Posterior vena cava (tissue), 2 donors: ENCODE results near the gene TRIML1. TPM values are rescaled to one million over a fixed set of nuclear protein-coding genes. Genes with fewer than 3 reads are reported as not detected.
"Not testable (repeated sequence)": the region's sequence is repeated elsewhere in the genome, so short reads cannot be mapped to it uniquely, and the experiment has no call there.

ENCODE experiments used
- DNase-seq: peaks from one replicate; pipeline ENCODE4 v3.0.0-alpha.2; 2020; ENCODE audit warnings: low spot score
- intact Hi-C, 2 donors: fragments of 100-400 bp; cut with DNase I; formaldehyde crosslinking; loops; one replicate each; pipeline versions ENCODE4 v1.14.1 to v1.14.2; 2022 to 2023
- total RNA-seq, 2 donors: library from RNA; stranded (reverse); fragmentation: NEBNext Ultra II Directional; extraction: Animal tissue kit (Norgen Biotek cat#: 25700); gene quantifications; one replicate each; pipeline ENCODE4 v1.2.1, GENCODE V29; 2021
- donor health status: DM: yes; HTN: yes; CAD: no.
- donor health status: DM: yes; HTN: yes; CAD: no.

Gene TRIML1
- total RNA-seq, 2 donors from 2014 or later, result not detected

GRCh38 chr4:188145601-188146000, 6.4 kb downstream of the TRIML1 start:
- intact Hi-C loops, result no loop called here
- no peak for DNase-seq

DNA sequence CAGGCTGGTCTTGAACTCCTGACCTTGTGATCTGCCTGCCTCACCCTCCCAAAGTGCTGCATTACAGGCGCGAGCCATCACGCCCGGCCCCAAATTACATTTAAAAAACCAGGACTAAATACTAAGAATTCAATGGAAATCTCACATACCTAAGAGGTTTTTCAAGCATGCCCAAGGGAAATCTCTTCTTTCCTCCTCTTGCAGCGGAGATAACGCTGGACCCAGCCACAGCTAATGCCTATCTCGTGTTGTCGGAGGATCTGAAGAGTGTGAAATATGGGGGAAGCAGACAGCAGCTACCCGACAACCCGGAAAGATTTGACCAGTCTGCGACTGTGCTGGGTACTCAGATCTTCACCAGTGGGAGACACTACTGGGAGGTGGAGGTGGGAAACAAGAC, 7.4 kb downstream of the TRIML1 start:
- no peak for DNase-seq
- intact Hi-C loops, result no loop called here

GRCh38 chr4:188147176-188147575, 7.9 kb downstream of the TRIML1 start:
- intact Hi-C loops, result no loop called here
- no peak for DNase-seq

- no peak for DNase-seq
- intact Hi-C loops, result no loop called here
These were observed 8.5 kb downstream of the TRIML1 start for GRCh38 chr4:188147776-188148175.

- intact Hi-C loops, result no loop called here
- no peak for DNase-seq
These were observed 15.6 kb downstream of the TRIML1 start for GRCh38 chr4:188154668-188155405.

DNA sequence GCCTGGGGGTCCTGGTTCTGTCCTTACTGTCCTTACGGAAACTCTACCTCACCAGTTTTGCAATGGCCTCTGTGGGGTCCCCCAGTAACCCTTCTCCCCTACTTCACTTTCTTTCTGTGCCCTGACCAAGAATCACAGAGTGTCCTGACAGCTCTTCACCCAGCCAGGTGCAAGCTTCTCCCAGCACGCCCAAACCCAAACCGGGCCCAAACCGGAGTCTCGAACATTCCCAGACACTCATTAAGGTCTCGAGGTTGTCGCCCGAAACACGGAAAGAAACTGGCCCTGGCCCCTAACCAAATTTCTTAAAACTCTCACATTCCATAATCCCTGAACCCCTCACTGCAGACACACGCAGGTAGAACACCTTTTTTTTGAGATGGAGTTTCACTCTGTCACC, 19.1 kb downstream of the TRIML1 start:
- intact Hi-C loops, result no loop called here

DNA sequence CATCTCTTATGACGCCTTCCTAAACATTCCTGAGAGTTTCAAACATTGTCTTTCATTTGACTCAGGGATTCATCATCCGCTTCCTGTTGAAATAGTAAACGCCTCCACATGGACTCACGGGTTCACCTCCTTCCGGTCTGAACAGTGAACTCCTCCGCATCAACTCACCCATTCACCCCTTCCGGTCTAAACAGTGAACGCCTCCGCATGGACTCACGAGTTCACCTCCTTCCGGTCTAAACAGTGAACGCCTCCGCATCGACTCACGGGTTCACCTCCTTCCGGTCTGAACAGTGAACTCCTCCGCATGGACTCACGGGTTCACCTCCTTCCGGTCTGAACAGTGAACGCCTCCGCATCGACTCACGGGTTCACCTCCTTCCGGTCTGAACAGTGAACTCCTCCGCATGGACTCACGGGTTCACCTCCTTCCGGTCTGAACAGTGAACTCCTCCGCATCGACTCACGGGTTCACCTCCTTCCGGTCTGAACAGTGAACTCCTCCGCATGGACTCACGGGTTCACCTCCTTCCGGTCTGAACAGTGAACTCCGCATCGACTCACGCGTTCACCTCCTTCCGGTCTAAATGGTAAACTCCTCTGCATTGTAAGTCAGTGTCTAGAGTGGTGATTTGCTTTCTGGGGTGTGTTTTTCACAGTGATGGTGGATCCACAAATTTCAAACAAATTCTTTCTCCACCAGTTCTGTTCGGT, 20.4 kb downstream of the TRIML1 start:
- intact Hi-C loops, DNase-seq: not testable (repeated sequence)

More for the DNA sequence above, 19.1 kb downstream of the TRIML1 start:
- no peak for DNase-seq

GRCh38 chr4:188160406-188160805, 21.2 kb downstream of the TRIML1 start:
- no peak for DNase-seq
- intact Hi-C loops, result no loop called here

- intact Hi-C loops, result no loop called here
- DNase-seq, result no peak
These were observed 21.9 kb downstream of the TRIML1 start for GRCh38 chr4:188161167-188161566.

DNA sequence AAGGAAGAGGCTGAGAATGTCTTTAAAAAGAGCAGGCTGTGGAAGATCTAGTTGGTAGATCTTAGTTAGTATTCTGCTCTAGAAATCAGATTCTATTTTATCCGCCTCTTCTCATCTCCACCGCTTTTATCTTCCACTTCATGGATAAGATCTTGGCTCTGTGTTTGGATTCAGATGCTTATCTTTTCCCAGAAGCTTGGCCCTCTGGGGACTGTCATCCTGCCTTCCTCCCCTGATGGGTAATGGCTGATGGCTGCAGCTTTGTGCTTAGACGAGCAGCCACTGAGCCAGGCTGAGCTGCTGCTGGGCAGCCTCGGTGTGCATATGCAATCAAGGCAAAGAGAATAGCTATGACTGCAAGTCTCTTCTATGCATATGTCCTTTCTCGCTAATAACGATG, 23.5 kb downstream of the TRIML1 start:
- no peak for DNase-seq
- intact Hi-C loops, result no loop called here

DNA sequence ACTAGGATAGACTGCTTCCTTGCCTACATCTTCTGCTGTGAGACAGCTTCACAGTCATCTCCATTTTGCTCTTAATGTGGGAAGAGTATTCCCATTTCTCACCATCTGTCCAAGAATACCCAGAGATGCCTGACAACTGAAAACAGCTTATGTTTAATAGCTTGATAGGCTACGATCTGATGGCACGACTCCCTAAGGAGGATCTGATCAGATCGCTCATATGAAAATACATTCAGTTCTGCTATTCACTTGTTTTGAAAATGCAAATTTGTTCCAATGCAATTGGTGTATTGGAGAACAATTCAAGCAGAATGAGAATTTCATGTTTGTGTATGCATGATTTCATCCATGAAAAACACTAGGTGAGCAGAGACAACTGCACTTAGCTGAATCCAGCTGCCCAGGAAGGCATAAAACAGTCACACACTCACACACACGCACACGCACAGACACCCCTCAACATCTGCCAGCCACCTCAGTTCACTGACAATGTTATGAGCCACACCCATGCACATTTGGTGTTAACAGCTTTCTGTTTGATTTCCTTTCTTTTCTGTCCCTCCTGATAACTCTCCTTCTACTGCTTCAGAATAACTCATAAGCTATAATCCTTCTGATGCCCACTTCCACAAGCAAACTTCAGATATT, 29.6 kb downstream of the TRIML1 start:
- intact Hi-C loops, result no loop called here

DNA sequence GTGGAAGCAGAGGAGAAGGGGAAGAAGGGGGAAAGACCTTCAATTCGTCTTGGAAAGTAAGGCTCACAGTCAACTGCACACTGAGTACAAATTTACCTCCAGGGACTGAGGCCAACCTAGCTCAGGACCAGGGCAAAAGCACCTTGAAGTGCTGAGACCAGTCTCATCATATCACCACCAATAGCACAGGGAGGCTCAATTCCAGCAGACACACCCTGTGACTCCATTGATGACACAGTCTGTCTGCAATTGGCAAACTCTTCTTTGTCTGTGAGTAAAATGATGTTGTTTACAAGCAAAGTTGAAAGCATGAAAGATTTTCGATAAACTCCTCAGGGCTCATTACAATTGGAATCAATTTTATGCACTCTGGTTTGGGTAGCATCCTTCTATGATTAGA, 32.3 kb downstream of the TRIML1 start:
- DNase-seq, result no peak
- intact Hi-C loops, result loop anchor here in 1 of 2 donors (5.0 kb wide), 1 partner anchor 1334 kb away; no protein-coding TSS in a partner anchor

More for the DNA sequence above, 29.6 kb downstream of the TRIML1 start:
- no peak for DNase-seq

GRCh38 chr4:188175288-188175687, 36.0 kb downstream of the TRIML1 start:
- intact Hi-C loops, result no loop called here
- no peak for DNase-seq

DNA sequence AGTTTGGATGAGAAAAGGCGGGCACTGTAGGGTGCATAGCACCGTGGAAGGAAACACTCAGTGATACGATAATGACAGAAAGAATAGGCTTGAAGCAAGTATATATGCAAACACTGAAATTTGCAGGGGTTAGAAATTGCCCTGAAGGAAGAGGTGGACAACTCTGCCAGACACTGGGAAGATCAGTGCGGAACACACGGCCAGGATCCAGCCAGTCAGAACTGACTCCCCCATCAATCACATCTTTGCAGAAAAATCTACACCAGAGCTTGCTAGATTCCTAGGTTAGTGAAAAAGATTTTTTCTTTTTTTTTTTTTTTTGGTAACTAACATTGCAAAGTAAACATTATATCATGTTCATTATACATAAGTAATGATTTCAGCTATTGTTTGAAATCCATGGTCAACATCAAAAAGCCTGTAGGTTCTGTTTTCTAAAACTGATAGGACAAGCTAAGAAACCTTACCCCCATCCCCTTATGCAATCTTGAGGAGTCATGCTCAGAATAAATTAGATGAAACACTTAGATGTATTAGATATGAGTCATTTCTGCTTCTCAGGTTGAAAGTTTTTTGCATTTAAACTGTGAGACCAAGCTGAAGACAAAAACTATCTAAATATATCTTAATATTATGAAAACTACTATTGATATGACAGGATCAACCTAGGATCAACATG, 38.9 kb downstream of the TRIML1 start:
- DNase-seq, result no peak
- intact Hi-C loops, result no loop called here

- intact Hi-C loops, result no loop called here
- no peak for DNase-seq
These were observed 39.6 kb downstream of the TRIML1 start for GRCh38 chr4:188178806-188179205.

GRCh38 chr4:188187106-188187505, 47.9 kb downstream of the TRIML1 start:
- intact Hi-C loops, result no loop called here
- no peak for DNase-seq

DNA sequence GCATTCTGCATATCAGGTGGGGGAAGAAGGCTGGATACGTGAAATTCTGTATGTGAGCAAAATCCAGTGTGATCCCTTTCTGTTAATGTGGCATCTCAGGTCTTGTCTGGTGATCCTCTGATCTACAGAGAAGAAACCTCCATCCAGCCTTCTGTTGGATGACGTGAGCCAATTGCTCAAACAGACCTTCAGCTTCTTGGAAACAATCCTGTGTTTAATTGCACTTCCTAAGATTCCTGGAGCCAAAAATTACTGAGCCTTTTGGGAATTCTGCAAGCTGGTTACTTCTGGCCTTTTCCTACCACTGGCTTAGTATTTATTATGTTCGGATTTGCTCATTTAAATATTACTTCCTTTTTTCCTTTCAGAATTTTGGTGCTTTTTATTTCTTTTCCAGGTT, 51.2 kb downstream of the TRIML1 start:
- intact Hi-C loops, result no loop called here

DNA sequence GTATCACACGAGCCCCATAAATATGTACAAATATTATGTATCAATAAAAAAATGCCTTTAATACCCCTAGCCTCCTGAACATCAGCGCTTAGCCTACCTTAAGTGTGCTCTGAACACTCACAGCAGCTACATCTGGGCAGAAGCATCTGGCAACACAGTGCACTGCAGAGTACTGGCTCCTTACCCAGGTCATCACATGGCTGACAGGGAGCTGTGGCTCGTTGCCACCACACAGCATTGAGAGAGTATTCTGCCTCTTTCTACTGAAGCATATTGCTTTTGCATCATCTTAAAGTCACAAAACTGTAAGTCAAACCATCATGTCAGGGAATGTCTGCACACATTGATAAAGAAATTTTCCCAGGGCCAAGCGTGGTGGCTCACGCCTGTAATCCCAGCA, 55.2 kb downstream of the TRIML1 start:
- intact Hi-C loops, result no loop called here
- no peak for DNase-seq

More for the DNA sequence above, 51.2 kb downstream of the TRIML1 start:
- DNase-seq, result no peak

GRCh38 chr4:188195389-188195985, 56.2 kb downstream of the TRIML1 start:
- DNase-seq, result no peak
- intact Hi-C loops, result no loop called here
